Gastrocnemius medialis (tissue), 4 donors: ENCODE results near the gene THRB. TPM values are rescaled to one million over a fixed set of nuclear protein-coding genes. Genes with fewer than 3 reads are reported as not detected.

ENCODE experiments used
- ATAC-seq, 2 donors: fragments of 150-250 bp; one replicate each; pipeline ENCODE4 v1.9.1; 2016
- DNase-seq, 2 donors: peaks; one replicate each; pipeline ENCODE4 v3.0.0-alpha.2; 2019
- H3K27ac ChIP-seq, 4 donors: fragments of 200-600 bp; sonication (generic); 1 replicate in 1 of 4; 2 replicates in 3 of 4; pipeline ENCODE4 v1.5.1; 2016 to 2018; ENCODE audit warnings: mild to moderate bottlenecking in 2 of 4, moderate library complexity in 1 of 4
- H3K27me3 ChIP-seq, 3 donors: fragments of 200-600 bp; sonication (generic) in 2 of 3; 1 replicate in 1 of 3; 2 replicates in 2 of 3; pipeline versions ENCODE4 v1.5.1 to v1.6.0; 2016 to 2019; ENCODE audit warnings: mild to moderate bottlenecking in 1 of 3, moderate library complexity in 1 of 3
- H3K36me3 ChIP-seq, 2 donors: fragments of 200-600 bp; sonication (generic) in 1 of 2; one replicate each; pipeline ENCODE4 v1.5.1; 2017 to 2018
- H3K4me1 ChIP-seq, 2 donors: fragments of 200-600 bp; sonication (generic) in 1 of 2; one replicate each; pipeline ENCODE4 v1.5.1; 2016 to 2017; ENCODE audit warnings: mild to moderate bottlenecking in 2 of 2
- H3K4me3 ChIP-seq, 4 donors: fragments of 200-600 bp; sonication (generic) in 3 of 4; 1 replicate in 1 of 4; 2 replicates in 3 of 4; pipeline ENCODE4 v1.5.1; 2016 to 2019; ENCODE audit warnings: mild to moderate bottlenecking in 2 of 4
- H3K9me3 ChIP-seq, 3 donors: fragments of 200-600 bp; sonication (generic) in 2 of 3; 1 replicate in 1 of 3; 2 replicates in 2 of 3; pipeline ENCODE4 v1.5.1; 2016 to 2019
- CTCF ChIP-seq, 5 experiments: fragments of 450-650 bp in 3 of 5; fragments of 200-600 bp in 2 of 5; sonication (generic) in 2 of 5; IDR thresholded peaks in 4 of 5; conservative IDR thresholded peaks in 1 of 5; 1 replicate in 4 of 5; 2 replicates in 1 of 5; pipeline ENCODE4 v1.5.1; 2016 to 2019; ENCODE audit warnings: antibody characterized with exemption in 5 of 5, mild to moderate bottlenecking in 3 of 5, moderate library complexity in 3 of 5
- POLR2A ChIP-seq, 2 donors: fragments of 450-650 bp; IDR thresholded peaks; one replicate each; pipeline ENCODE4 v1.6.1; 2017; ENCODE audit warnings: antibody characterized with exemption in 2 of 2, mild to moderate bottlenecking in 2 of 2, moderate library complexity in 2 of 2
- in situ Hi-C, 4 donors: fragments of 200-750 bp; cut with MboI; loops; one replicate each; pipeline versions ENCODE4 v1.15.0 to v1.8.0; 2017; ENCODE audit warnings: low sequenced_read_pairs in 4 of 4
- intact Hi-C: fragments of 100-400 bp; cut with DNase I; formaldehyde crosslinking; loops from one replicate; pipeline ENCODE4 v1.15.1; 2023; ENCODE audit warnings: low total_unique reads
- total RNA-seq, 4 donors: library from RNA; depleted of rRNA; stranded (reverse); fragments of >200 nt; gene quantifications; one replicate each; pipeline versions ENCODE4 v1.1.0 to v1.2.3, GENCODE V29; 2016

Gene THRB
- total RNA-seq, 4 donors from 2014 or later: 20.1 to 60.0 (median 25.3) TPM

- intact Hi-C loops (loop anchor here (5.0 kb wide), 2 partner anchors 52 to 77 kb away; no protein-coding TSS in a partner anchor), in situ Hi-C loops (no loop called here)
- ATAC-seq: no peak
These were observed 194.6 kb downstream of the THRB start for GRCh38 chr3:24299806-24300626.

DNA sequence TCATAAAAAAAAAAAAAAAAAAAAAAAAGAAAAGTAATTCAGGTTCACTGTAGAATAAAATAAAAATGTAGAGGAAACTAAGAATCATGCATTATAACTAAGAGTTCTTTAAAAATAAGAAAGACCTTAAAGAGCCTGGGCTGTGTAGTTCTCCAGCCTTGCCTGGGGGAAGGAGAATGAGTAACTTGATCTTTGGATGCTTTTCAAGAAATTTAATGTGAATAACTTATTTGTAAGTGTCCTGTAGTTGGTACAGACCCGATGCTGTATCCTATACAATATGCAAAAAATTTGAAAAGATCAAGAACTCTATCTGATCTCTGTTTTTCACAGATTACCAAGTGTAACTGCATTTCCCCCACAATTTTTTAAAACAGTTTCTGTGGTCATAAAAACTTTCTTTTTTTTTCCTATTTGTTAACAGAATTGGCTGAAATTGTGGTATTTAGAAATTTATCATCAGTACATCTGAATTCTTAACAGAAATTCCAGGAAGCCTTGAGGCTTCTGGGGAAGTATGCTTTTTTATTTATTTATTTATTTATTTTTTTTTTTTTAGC is 195.3 kb downstream of the THRB start:
- in situ Hi-C loops (no loop called here), intact Hi-C loops (loop anchor here (5.0 kb wide), 2 partner anchors 53 to 78 kb away; no protein-coding TSS in a partner anchor)
- Histone ChIP-seq H3K4me3 (no peak overlapping the region), H3K27ac (peak overlapping the region in 2 of 4 donors; percentile 14 to 40), H3K4me1 (peaks cover 39 to 42% of the 10 kb centered on the region in 2 donors), H3K9me3 (no peaks in the 10 kb centered on the region), H3K36me3 (peaks cover 0 to 5% of the 10 kb centered on the region in 2 donors), H3K27me3 (no peaks in the 10 kb centered on the region)
- ATAC-seq (no peak), DNase-seq (no peak)
- TF ChIP-seq CTCF (IDR thresholded peaks at IDR 0.05 in 4 of 5, conservative IDR thresholded peaks at IDR 0.05 in 1 of 5): no peak
- TF ChIP-seq POLR2A (IDR thresholded peaks at IDR 0.05): no peak

More at GRCh38 chr3:24299806-24300626, 194.6 kb downstream of the THRB start:
- Histone ChIP-seq H3K9me3 (no peaks in the 10 kb centered on the region), H3K36me3 (no peaks in the 10 kb centered on the region), H3K4me3 (no peak overlapping the region), H3K4me1 (peaks cover 39 to 42% of the 10 kb centered on the region in 2 donors), H3K27me3 (no peaks in the 10 kb centered on the region), H3K27ac (peak overlapping the region in 3 of 4 donors; percentile 14 to 36 (median 25))
- no peak for TF ChIP-seq CTCF (IDR thresholded peaks at IDR 0.05 in 4 of 5, conservative IDR thresholded peaks at IDR 0.05 in 1 of 5)
- no peak for TF ChIP-seq POLR2A (IDR thresholded peaks at IDR 0.05)
- DNase-seq: no peak

DNA sequence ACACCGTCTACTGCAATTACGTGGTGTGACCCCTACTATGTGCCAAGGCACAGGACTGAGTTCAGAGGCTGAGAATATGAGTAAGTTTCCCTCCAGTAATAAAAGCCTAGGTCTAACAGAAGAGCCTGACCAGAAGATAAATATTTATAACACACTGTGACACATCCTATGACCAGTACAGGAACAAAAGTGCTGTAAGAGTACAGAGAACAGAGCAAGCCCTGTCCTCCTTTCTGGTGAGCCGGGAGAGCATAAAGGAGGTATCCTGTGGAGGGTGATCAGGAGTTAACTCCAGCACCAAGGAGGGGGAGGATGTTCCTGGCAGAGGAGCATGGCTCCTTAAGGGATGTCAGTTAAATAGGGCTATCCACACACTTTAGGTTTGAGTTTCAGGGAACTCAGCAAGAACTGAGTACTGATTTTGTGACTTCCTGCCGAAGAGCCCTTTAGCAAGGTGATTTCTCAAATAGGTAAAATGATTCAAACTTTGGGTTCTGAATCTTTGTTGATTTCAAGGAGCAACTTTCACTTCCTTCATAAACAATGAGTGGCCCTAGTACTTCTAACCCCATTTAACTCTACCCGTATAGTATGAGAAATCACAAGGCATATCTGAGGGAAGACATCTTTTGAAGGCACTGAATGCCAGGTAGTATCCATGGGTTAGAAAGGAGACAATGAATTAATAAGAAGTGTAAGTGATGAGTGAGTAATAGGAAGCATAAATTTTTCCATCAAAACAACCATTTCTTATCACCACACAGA is 198.0 kb downstream of the THRB start:
- intact Hi-C loops: loop anchor here (5.0 kb wide), 2 partner anchors 56 to 81 kb away; no protein-coding TSS in a partner anchor
- peaks cover 37 to 39% of the 10 kb centered on the region in 2 donors for H3K4me1 ChIP-seq
- H3K36me3 ChIP-seq: peaks cover 0 to 8% of the 10 kb centered on the region in 2 donors
- no peaks in the 10 kb centered on the region for H3K9me3 ChIP-seq
- TF ChIP-seq POLR2A (IDR thresholded peaks at IDR 0.05) (peak; percentile 32 to 40), CTCF (IDR thresholded peaks at IDR 0.05 in 4 of 5, conservative IDR thresholded peaks at IDR 0.05 in 1 of 5) (no peak)
- peak overlapping the region in 1 of 4 donors; percentile 12 for H3K4me3 ChIP-seq
- peak overlapping the region; percentile 69 to 83 (median 75) for H3K27ac ChIP-seq
- ATAC-seq (peak; percentile 84 to 93), DNase-seq (peak; percentile 14 to 25)
- no peaks in the 10 kb centered on the region for H3K27me3 ChIP-seq
- in situ Hi-C loops: no loop called here

GRCh38 chr3:24294150-24294549 is 200.5 kb downstream of the THRB start:
- TF ChIP-seq CTCF (IDR thresholded peaks at IDR 0.05 in 4 of 5, conservative IDR thresholded peaks at IDR 0.05 in 1 of 5): no peak
- TF ChIP-seq POLR2A (IDR thresholded peaks at IDR 0.05): no peak
- DNase-seq: no peak
- H3K36me3 ChIP-seq: peaks cover 0 to 8% of the 10 kb centered on the region in 2 donors
- peak overlapping the region in 2 of 4 donors; percentile 25 to 83 for H3K27ac ChIP-seq
- H3K4me3 ChIP-seq: no peak overlapping the region
- ATAC-seq: no peak
- no peaks in the 10 kb centered on the region for H3K27me3 ChIP-seq
- intact Hi-C loops: no loop called here
- peaks cover 22 to 31% of the 10 kb centered on the region in 2 donors for H3K4me1 ChIP-seq
- no peaks in the 10 kb centered on the region for H3K9me3 ChIP-seq
- in situ Hi-C loops: no loop called here
